GM23248 (cell line): ENCODE results near the gene HTT. TPM values are rescaled to one million over a fixed set of nuclear protein-coding genes. Genes with fewer than 3 reads are reported as not detected.

Experiments used
- DNase-seq: peaks from one replicate; pipeline ENCODE4 v3.0.0-alpha.2; 2015
- H2AFZ ChIP-seq: fragments of 200-600 bp; sonication (generic); 2 replicates; pipeline ENCODE4 v1.6.1; 2016; ENCODE audit warnings: antibody characterized with exemption
- H3F3A ChIP-seq: fragments of 200-600 bp; sonication (generic); 2 replicates; pipeline ENCODE4 v1.6.1; 2016; ENCODE audit warnings: mild to moderate bottlenecking, antibody characterized with exemption, mixed run types; ENCODE audit not compliant: insufficient read depth
- H3K27ac ChIP-seq: fragments of 200-600 bp; sonication (generic); 2 replicates; pipeline ENCODE4 v1.5.1; 2016; ENCODE audit warnings: mild to moderate bottlenecking
- H3K27me3 ChIP-seq: fragments of 200-600 bp; sonication (generic); replicated peaks from 2 replicates; pipeline ENCODE4 v1.6.1; 2016; ENCODE audit warnings: mild to moderate bottlenecking; ENCODE audit not compliant: insufficient read depth
- H3K36me3 ChIP-seq: fragments of 200-600 bp; sonication (generic); 2 replicates; pipeline ENCODE4 v1.6.1; 2016; ENCODE audit warnings: low read depth, mild to moderate bottlenecking
- H3K4me1 ChIP-seq: fragments of 200-600 bp; sonication (generic); 2 replicates; pipeline ENCODE4 v1.6.1; 2016; ENCODE audit warnings: mild to moderate bottlenecking; ENCODE audit not compliant: insufficient read depth
- H3K4me2 ChIP-seq: fragments of 200-600 bp; sonication (generic); one replicate; pipeline ENCODE4 v1.6.1; 2016; ENCODE audit warnings: mild to moderate bottlenecking; ENCODE audit not compliant: unreplicated experiment
- H3K4me3 ChIP-seq: fragments of 200-600 bp; sonication (generic); 2 replicates; pipeline ENCODE4 v1.5.1; 2016; ENCODE audit warnings: mild to moderate bottlenecking
- H3K79me2 ChIP-seq: fragments of 200-600 bp; sonication (generic); 2 replicates; pipeline ENCODE4 v1.6.1; 2016; ENCODE audit warnings: mild to moderate bottlenecking; ENCODE audit not compliant: insufficient read depth
- H3K9ac ChIP-seq: fragments of 200-600 bp; sonication (generic); 2 replicates; pipeline ENCODE4 v1.6.1; 2016; ENCODE audit warnings: mild to moderate bottlenecking
- H3K9me2 ChIP-seq: fragments of 200-600 bp; sonication (generic); 2 replicates; pipeline ENCODE4 v1.6.1; 2016; ENCODE audit warnings: mixed run types, mild to moderate bottlenecking, moderate library complexity; ENCODE audit not compliant: insufficient read depth
- H3K9me3 ChIP-seq: fragments of 200-600 bp; sonication (generic); one replicate; pipeline ENCODE4 v1.6.1; 2017; ENCODE audit warnings: low read depth
- H4K20me1 ChIP-seq: fragments of 200-600 bp; sonication (generic); 2 replicates; pipeline ENCODE4 v1.6.0; 2016; ENCODE audit not compliant: insufficient read depth
- EZH2 ChIP-seq: fragments of 200-600 bp; sonication (generic); IDR thresholded peaks from 2 replicates; pipeline ENCODE4 v1.6.1; 2018; ENCODE audit warnings: antibody characterized with exemption, mild to moderate bottlenecking; ENCODE audit not compliant: insufficient read depth, poor library complexity, severe bottlenecking
- EZH2phosphoT487 ChIP-seq: fragments of 200-600 bp; sonication (generic); IDR thresholded peaks from 2 replicates; pipeline ENCODE4 v1.6.1; 2018; ENCODE audit warnings: antibody characterized with exemption, moderate library complexity, mild to moderate bottlenecking, low read depth; ENCODE audit not compliant: insufficient read depth
- WGBS, 2 experiments: methylation state at CpG; one replicate each; pipeline ENCODE4 v1.1.6; 2015 to 2017; ENCODE audit warnings: low lambda C conversion rate in 2 of 2, low coverage in 1 of 2; ENCODE audit errors: missing lambda C conversion rate in 2 of 2; 5-methylcytosine and 5-hydroxymethylcytosine counted together
- in situ Hi-C: fragments of 300-500 bp; cut with MboI; formaldehyde crosslinking; loops from 2 replicates; pipeline ENCODE4 v1.15.0; 2020
- polyA plus RNA-seq: library from polyadenylated mRNA; unstranded; fragments of >200 nt; fragmentation: Nextera tagmentation; extraction: Ambion mirVana; gene quantifications from 2 replicates; pipeline ENCODE4 v1.2.1, GENCODE V29; 2016
- total RNA-seq: library from RNA; depleted of rRNA; stranded (reverse); fragments of >200 nt; shearing (Covaris generic); gene quantifications from 2 replicates; pipeline ENCODE4 v1.2.3, GENCODE V29; 2014

The HTT gene
- total and polyA plus RNA-seq, 2 experiments from 2014 or later, result 8.2 to 26.5 TPM

DNA sequence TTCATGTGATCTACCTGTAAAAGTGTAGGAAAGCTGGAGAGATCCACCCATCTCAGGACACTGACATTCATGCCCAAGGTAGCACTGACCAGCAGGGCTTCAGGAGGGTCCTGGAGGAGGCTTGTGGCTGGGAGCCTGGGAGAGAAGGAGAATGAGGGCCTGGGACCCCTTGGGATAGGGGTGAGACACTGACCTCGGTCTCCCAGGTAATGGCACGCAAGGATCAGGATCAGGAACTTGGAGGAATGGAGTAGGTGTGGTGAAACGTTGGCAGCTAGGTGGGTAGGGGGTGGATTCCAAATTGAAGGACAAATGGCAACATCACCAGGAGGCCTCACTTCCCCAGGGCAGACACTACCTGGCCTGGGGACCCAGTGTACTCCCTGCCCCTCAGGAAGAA is 206.0 kb downstream of the HTT start:
- no peak overlapping the region for H2AFZ ChIP-seq
- WGBS, 2 experiments, result 61 to 63% methylated on average over 3 of the region's 3 CpGs
- H3K9me3 ChIP-seq, result no peaks in the 10 kb centered on the region
- no peaks in the 10 kb centered on the region for H3K79me2 ChIP-seq
- no peaks in the 10 kb centered on the region for H3F3A ChIP-seq
- no peaks in the 10 kb centered on the region for H3K36me3 ChIP-seq
- H3K4me1 ChIP-seq, result no peaks in the 10 kb centered on the region
- no peaks in the 10 kb centered on the region for H4K20me1 ChIP-seq
- no peak overlapping the region for H3K4me3 ChIP-seq
- in situ Hi-C loops, result no loop called here
- no peak overlapping the region for H3K4me2 ChIP-seq
- no peaks in the 10 kb centered on the region for H3K9me2 ChIP-seq
- no peaks in the 10 kb centered on the region; the same call in 1 of the 2 replicates for H3K27me3 ChIP-seq
- no peak for DNase-seq
- no peak overlapping the region for H3K27ac ChIP-seq
- no peak for TF ChIP-seq EZH2phosphoT487
- TF ChIP-seq EZH2, result no peak
- no peak overlapping the region for H3K9ac ChIP-seq

DNA sequence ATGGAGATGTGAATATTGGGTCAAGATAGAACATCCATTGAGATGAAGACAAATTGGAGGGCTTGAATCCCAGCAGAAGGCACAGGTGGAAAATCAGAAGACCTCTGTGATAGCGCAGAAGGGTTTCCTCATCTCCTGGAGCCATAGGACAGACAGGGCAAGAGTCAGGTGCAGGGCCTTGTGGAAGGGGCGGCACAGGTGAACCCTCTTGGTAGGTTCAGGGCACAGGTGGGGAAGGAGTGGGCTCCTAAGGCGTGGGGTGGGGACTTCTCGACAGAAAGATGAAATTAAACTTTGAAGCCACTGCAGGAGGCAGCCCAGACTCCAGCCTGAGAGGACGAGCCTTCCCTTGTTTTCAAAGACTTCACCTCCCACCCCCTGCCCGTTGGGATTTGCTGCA is 209.0 kb downstream of the HTT start:
- Histone ChIP-seq H3K79me2 (no peaks in the 10 kb centered on the region), H3K27me3 (no peaks in the 10 kb centered on the region), H3K9me3 (no peaks in the 10 kb centered on the region), H3K36me3 (no peaks in the 10 kb centered on the region), H3K9ac (no peak overlapping the region), H3K9me2 (no peaks in the 10 kb centered on the region), H2AFZ (no peak overlapping the region), H3K27ac (no peak overlapping the region), H3F3A (no peaks in the 10 kb centered on the region), H3K4me2 (no peak overlapping the region), H3K4me1 (peaks cover 9% of the 10 kb centered on the region), H4K20me1 (no peaks in the 10 kb centered on the region), H3K4me3 (no peak overlapping the region)
- in situ Hi-C loops, result no loop called here
- DNase-seq, result no peak
- TF ChIP-seq EZH2phosphoT487, result no peak
- no peak for TF ChIP-seq EZH2
- 69 to 73% methylated on average over 6 of the region's 6 CpGs for WGBS, 2 experiments

DNA sequence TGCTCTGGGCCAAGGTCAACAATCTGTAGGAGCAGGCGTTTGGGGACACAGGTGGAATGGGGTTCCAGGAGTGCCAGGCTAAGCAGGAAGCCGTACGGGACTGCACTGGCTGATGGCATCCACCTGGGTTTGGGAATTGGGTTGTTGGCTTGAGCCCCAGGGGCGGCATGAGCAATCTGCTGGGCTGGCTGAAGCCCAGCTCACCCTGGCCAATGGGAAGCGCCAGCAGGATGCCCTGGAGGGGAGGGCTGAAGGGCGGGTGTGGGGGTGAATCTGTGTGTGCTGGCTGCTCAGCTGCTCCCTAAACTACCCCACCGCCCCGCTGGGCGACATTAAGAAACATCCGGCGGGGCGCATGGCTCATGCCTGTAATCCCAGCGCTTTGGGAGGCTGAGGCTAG is 209.4 kb downstream of the HTT start:
- Histone ChIP-seq H3K9ac (no peak overlapping the region), H4K20me1 (no peaks in the 10 kb centered on the region), H3K4me3 (no peak overlapping the region), H3F3A (no peaks in the 10 kb centered on the region), H3K27me3 (no peaks in the 10 kb centered on the region), H3K9me3 (no peaks in the 10 kb centered on the region), H3K4me1 (peaks cover 9% of the 10 kb centered on the region), H3K9me2 (no peaks in the 10 kb centered on the region), H3K79me2 (no peaks in the 10 kb centered on the region), H3K4me2 (no peak overlapping the region), H3K36me3 (no peaks in the 10 kb centered on the region), H3K27ac (no peak overlapping the region), H2AFZ (no peak overlapping the region)
- whole genome bisulfite sequencing, 2 experiments, result 84 to 86% methylated on average over 13 of the region's 13 CpGs
- in situ Hi-C loops, result no loop called here
- TF ChIP-seq EZH2phosphoT487, result no peak
- TF ChIP-seq EZH2, result no peak
- DNase-seq, result no peak

DNA sequence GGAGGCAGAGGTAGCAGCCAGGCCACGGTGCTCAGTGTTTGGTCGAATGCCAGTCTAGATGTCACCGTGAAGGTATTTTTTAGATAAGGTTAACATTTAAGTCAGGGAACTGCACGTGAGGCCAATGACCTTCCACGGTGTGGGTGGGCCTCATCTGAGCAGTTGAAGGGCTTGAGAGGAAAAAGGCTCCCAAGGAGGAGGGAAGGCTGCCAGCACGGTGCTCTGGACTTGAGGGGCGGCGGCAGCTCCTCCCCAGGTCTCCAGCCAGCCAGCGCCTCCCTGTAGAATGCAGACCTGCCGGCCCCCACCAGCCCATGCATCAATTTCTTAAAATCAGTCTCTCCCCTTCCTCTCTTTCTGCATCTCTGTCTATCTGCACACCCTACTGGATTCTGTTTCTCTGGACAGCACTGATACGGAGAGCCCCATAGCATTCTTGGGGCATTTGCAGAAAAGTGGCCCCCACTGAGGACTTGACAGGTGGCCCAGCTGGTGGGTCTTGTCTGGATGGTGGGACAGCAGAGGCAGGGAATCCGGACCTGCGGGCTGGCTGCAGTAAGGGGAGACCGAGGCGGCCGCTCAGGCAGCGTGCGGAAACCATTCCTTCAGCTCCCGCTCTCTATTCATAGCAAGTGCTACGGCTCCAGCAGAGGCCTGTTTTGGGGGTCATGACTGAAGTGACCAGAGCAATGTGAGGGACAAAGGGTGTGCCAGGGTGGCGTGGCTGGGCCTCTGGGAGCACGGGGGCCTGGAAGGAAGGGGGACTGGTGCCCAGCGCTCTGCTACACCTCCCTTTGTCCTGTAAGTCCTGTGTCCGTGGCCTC is 210.5 kb downstream of the HTT start:
- Histone ChIP-seq H3F3A (no peaks in the 10 kb centered on the region), H3K4me1 (peaks cover 9% of the 10 kb centered on the region), H3K4me3 (no peak overlapping the region), H3K27me3 (no peaks in the 10 kb centered on the region), H4K20me1 (no peaks in the 10 kb centered on the region), H3K27ac (no peak overlapping the region), H3K36me3 (no peaks in the 10 kb centered on the region), H3K9me3 (no peaks in the 10 kb centered on the region), H3K9ac (no peak overlapping the region), H3K4me2 (no peak overlapping the region), H3K79me2 (no peaks in the 10 kb centered on the region), H2AFZ (no peak overlapping the region), H3K9me2 (no peaks in the 10 kb centered on the region)
- TF ChIP-seq EZH2phosphoT487, result no peak
- TF ChIP-seq EZH2, result no peak
- 88 to 89% methylated on average over 24 of the region's 24 CpGs for WGBS, 2 experiments
- in situ Hi-C loops, result no loop called here
- no peak for DNase-seq
